Ovary (tissue), 9 donors: Measurements from ENCODE around the gene GDPD4. TPM values are rescaled to one million over a fixed set of nuclear protein-coding genes. Genes with fewer than 3 reads are reported as not detected.

ENCODE experiments used
- DNase-seq, 5 donors: peaks; one replicate each; pipeline ENCODE4 v3.0.0-alpha.2; 2019 to 2020
- H3K27ac ChIP-seq, 2 donors: fragments of 200-600 bp; one replicate each; pipeline versions ENCODE4 v1.5.1 to v1.8.0; 2019 to 2022
- H3K27me3 ChIP-seq: fragments of 200-600 bp; one replicate; pipeline ENCODE4 v1.8.0; 2022
- H3K36me3 ChIP-seq: fragments of 200-600 bp; sonication (generic); one replicate; pipeline ENCODE4 v1.5.1; 2019
- H3K4me1 ChIP-seq: one replicate; pipeline ENCODE4 v1.8.1; 2013; ENCODE audit warnings: mild to moderate bottlenecking, moderate library complexity; ENCODE audit not compliant: insufficient read depth
- H3K4me3 ChIP-seq: fragments of 200-600 bp; sonication (generic); one replicate; pipeline ENCODE4 v1.5.1; 2017
- H3K9me3 ChIP-seq, 2 donors: fragments of 200-600 bp in 1 of 2; sonication (generic) in 1 of 2; one replicate each; pipeline versions ENCODE4 v1.5.1 to v1.8.1; 2013 to 2019; ENCODE audit warnings: mild to moderate bottlenecking in 1 of 2, moderate library complexity in 1 of 2
- EP300 ChIP-seq: sonication (generic); formaldehyde crosslinking; IDR thresholded peaks from one replicate; pipeline ENCODE4 v1.6.1; 2017; ENCODE audit warnings: antibody characterized with exemption
- POLR2A ChIP-seq: fragments of 450-650 bp; IDR thresholded peaks from one replicate; pipeline ENCODE4 v1.6.1; 2017; ENCODE audit warnings: antibody characterized with exemption, mild to moderate bottlenecking, moderate library complexity
- WGBS, 3 donors: extraction: QIAGEN DNeasy Blood & Tissue Kit in 1 of 3; methylation state at CpG; one replicate each; pipeline versions ENCODE4 v1.1.5 to v1.1.7; 2013 to 2017; 5-methylcytosine and 5-hydroxymethylcytosine counted together
- intact Hi-C, 4 donors: fragments of 100-400 bp; cut with DNase I; formaldehyde crosslinking; loops; one replicate each; pipeline versions ENCODE4 v1.11.0 to v1.15.1; 2022 to 2023
- polyA plus RNA-seq, 2 donors: library from polyadenylated mRNA; stranded (reverse); fragments of 200-250 nt in 1 of 2; fragments of 350-450 nt in 1 of 2; fragmentation: Illumina TruSeq in 1 of 2; extraction: RNeasy Lipid Tissue Mini Kit (QIAGEN cat#74804) in 1 of 2; gene quantifications; one replicate each; pipeline ENCODE4 v1.2.3, GENCODE V29; 2013 to 2014
- total RNA-seq, 7 donors: library from RNA; depleted of rRNA in 2 of 7; stranded (reverse); fragments of >200 nt in 2 of 7; fragmentation: NEBNext Ultra II Directional in 3 of 7; extraction: Animal tissue kit (Norgen Biotek cat#: 25700) in 3 of 7; gene quantifications; one replicate each; pipeline versions ENCODE4 v1.1.0 to v1.2.4, GENCODE V29; 2016 to 2023
- TF ChIP-seq, protein P1 (sequence below), 3 donors: fragments of 450-650 bp in 2 of 3; fragments of 200-600 bp in 1 of 3; IDR thresholded peaks; one replicate each; pipeline versions ENCODE4 v1.5.1 to v1.8.0; 2016 to 2022; ENCODE audit warnings: antibody characterized with exemption in 3 of 3, mild to moderate bottlenecking in 1 of 3
- donor health status: DM: no; HTN: no; CAD: no; lungs with moderate emphysema.
- donor health status: DM: no; HTN: no; CAD: no.
- donor health status: Bipolar disorder and iron deficiency.
- donor health status: DM: yes; HTN: yes; CAD: no.
- donor health status: DM: no; HTN: no; CAD: no.
- donor health status: DM: yes; HTN: yes; CAD: no.

The GDPD4 gene
- total and polyA plus RNA-seq, 9 donors, result 0.32 TPM; not detected in 8

DNA sequence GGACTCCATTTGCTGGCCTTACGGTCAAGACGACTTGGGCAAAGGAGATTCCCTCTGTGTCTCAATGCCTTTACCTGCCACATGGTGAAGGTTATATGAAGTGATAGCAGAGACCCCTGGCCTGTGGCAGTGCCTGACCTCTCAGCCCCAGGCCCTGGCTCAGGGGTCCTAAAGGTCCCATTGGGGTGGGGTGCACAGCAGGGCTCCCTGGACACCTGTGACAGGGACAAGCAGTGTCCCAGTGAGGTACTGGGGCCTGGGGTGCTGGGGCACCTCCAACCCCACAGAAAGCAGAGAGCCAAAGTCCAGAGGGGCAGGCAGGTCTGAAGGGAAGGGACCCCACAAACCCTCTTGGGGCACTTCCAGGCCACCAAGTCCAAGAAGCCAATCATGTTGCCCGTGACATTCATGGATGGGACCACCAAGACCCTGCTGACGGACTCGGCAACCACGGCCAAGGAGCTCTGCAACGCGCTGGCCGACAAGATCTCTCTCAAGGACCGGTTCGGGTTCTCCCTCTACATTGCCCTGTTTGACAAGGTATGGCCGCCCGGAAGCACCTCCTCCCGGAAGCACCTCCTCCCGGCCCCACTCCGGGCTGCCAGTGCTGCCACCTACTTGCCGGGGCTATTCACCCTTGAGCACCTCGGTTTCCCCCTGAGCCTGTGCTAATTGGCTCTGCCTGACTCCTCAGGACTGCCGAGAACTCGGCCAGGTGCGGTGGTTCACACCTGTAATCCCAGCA lies 111.0 kb downstream of the GDPD4 start:
- no peaks in the 10 kb centered on the region for H3K9me3 ChIP-seq
- no peaks in the 10 kb centered on the region for H3K4me1 ChIP-seq
- H3K4me3 ChIP-seq, result no peak overlapping the region
- WGBS, 3 donors, result 86 to 96% (median 91%) methylated on average over 21 of the region's 21 CpGs
- intact Hi-C loops, result loop anchor here in 2 of 4 donors (5.0 to 10.0 kb wide), 4 partner anchors 143 to 427 kb away; no protein-coding TSS in a partner anchor
- H3K27me3 ChIP-seq, result no peaks in the 10 kb centered on the region
- TF ChIP-seq EP300 (no peak), POLR2A (no peak)
- TF ChIP-seq, protein P1, sequence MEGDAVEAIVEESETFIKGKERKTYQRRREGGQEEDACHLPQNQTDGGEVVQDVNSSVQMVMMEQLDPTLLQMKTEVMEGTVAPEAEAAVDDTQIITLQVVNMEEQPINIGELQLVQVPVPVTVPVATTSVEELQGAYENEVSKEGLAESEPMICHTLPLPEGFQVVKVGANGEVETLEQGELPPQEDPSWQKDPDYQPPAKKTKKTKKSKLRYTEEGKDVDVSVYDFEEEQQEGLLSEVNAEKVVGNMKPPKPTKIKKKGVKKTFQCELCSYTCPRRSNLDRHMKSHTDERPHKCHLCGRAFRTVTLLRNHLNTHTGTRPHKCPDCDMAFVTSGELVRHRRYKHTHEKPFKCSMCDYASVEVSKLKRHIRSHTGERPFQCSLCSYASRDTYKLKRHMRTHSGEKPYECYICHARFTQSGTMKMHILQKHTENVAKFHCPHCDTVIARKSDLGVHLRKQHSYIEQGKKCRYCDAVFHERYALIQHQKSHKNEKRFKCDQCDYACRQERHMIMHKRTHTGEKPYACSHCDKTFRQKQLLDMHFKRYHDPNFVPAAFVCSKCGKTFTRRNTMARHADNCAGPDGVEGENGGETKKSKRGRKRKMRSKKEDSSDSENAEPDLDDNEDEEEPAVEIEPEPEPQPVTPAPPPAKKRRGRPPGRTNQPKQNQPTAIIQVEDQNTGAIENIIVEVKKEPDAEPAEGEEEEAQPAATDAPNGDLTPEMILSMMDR (IDR thresholded peaks at IDR 0.05), result no peak
- DNase-seq, result no peak
- H3K27ac ChIP-seq, result no peak overlapping the region
- no peaks in the 10 kb centered on the region for H3K36me3 ChIP-seq

DNA sequence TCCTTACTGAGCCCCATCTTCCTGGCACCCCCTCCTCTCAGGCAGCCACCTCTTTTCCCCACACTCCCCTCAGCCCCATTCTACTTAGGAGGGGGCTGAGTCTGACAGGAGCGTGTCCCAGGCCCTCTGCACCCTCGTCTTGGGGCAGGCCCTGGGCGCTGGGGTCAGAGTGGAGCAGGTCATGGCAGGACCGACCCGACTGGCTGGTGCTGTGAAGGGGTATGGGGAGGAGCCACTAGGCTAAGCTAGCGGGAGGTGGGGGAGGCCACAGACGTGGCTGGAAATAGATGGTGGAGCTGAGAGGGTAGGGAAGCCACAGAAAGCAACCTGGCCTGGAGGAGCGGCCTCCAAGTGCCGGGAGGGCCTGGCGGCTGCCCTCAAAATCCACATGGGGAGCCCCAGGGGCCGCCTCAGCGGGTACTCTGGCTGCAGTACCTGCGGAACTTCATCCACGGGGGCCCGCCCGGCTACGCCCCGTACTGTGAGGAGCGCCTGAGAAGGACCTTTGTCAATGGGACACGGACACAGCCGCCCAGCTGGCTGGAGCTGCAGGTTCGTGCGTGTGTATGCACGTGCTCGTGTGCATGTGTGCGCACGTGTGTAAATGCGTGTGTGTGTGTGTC lies 111.8 kb downstream of the GDPD4 start:
- Histone ChIP-seq H3K4me3 (no peak overlapping the region), H3K4me1 (no peaks in the 10 kb centered on the region), H3K9me3 (no peaks in the 10 kb centered on the region), H3K27me3 (no peaks in the 10 kb centered on the region), H3K27ac (no peak overlapping the region), H3K36me3 (no peaks in the 10 kb centered on the region)
- TF ChIP-seq EP300, result no peak
- TF ChIP-seq POLR2A, result no peak
- TF ChIP-seq, protein P1 (IDR thresholded peaks at IDR 0.05), result no peak
- intact Hi-C loops, result loop anchor here in 3 of 4 donors (2.0 to 10.0 kb wide), 8 partner anchors 62 to 428 kb away; partner anchors contain the start of gene MYO7A (in 1 of the 3)
- 91 to 92% (median 92%) methylated on average over 28 of the region's 28 CpGs for whole genome bisulfite sequencing, 3 donors
- no peak for DNase-seq

DNA sequence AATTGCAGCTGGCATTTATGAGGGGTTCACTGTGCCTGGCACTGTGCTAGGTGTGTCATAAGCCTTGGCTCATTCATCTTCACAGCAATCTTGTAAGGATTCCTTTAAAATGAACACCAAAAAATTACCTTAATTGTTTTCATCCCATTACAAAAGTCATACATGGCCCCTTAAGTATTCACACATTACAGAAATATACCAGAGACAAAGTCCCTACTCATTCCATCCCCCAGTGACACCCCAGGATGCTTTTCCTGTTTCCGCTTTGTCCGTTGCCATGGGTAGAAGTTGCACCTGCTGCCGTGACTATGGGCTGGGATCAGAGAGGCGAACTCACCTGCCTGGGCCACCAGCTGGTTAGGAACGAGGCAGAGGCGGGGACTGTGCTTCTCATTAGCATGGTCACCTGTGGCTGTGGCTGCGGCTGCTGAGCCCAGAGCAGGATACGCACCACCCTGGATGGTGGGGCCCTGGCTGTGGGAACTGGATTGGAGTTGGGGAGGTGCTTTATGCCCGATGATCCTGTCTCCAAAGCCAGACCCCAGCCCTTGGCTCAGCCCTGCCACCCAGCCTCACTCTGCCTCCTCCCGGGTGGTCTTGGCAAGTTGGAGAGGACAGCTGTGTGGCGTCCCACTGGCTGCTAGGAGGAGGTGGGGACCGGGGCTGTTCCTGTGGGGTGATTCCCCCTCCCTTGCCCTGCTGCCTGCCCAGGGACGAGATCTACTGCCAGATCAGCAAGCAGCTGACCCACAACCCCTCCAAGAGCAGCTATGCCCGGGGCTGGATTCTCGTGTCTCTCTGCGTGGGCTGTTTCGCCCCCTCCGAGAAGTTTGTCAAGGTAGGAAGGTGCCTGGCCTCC lies 112.6 kb downstream of the GDPD4 start:
- H3K4me3 ChIP-seq, result no peak overlapping the region
- H3K27me3 ChIP-seq, result no peaks in the 10 kb centered on the region
- no peaks in the 10 kb centered on the region for H3K36me3 ChIP-seq
- H3K4me1 ChIP-seq, result no peaks in the 10 kb centered on the region
- H3K9me3 ChIP-seq, result no peaks in the 10 kb centered on the region
- TF ChIP-seq EP300 (no peak), POLR2A (no peak)
- intact Hi-C loops, result loop anchor here in 3 of 4 donors (1.0 to 10.0 kb wide), 5 partner anchors 62 to 366 kb away; partner anchors contain the start of gene MYO7A (in 1 of the 3)
- no peak overlapping the region for H3K27ac ChIP-seq
- no peak for DNase-seq
- WGBS, 3 donors, result 67 to 80% (median 75%) methylated on average over 16 to 18 of the region's 18 CpGs

DNA sequence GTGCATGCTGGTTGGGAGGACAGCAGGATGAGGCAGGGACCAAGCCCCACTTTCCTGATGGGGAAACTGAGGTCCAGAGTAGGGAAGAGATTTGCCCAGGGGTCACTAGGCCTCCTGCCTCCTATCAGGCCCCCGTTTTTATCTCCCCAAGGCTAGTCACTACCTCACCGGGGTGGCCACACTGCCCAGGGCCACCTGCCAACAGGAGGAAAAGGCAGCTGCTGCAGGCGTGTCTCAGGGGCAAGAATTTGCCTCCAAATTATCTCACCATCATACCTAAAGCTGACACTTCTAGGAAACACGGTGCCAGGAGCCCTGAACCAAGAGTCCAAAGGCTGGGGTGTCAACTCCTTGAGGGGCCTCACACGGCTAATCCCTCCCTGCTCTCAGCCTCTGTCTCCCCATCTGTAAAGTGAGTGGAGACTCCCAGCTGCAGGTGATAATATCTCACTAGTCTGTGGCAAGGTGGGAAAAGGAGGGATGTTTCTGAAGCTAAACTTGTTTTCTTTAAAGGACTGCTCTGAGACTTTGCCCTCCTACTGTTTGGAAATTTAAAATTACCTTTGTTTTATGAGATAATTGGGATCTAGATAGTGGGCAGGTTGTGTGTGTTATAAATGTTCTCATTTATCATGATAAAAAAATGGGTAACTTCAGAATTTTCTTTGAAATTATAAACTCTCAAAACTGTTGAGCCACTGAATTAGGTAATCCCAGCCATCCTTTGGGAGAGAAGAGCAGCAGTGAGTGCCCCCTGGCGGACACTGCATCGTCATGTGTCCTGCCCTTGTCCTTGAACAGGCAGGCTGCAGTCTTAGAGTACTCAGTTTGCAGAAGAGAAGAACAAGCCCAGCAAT lies 113.5 kb downstream of the GDPD4 start:
- TF ChIP-seq, protein P1 (IDR thresholded peaks at IDR 0.05), result peak; percentile 72 to 89 (median 80)
- TF ChIP-seq EP300 (no peak), POLR2A (no peak)
- H3K4me3 ChIP-seq, result no peak overlapping the region
- 58 to 60% (median 59%) methylated on average over 7 of the region's 7 CpGs for WGBS, 3 donors
- DNase-seq, result peak; percentile 82 to 92 (median 89)
- intact Hi-C loops, result loop anchor here (1.0 to 10.0 kb wide), 6 partner anchors 57 to 367 kb away; partner anchors contain the start of gene MYO7A (in 1 of the 4)
- no peaks in the 10 kb centered on the region for H3K36me3 ChIP-seq
- H3K4me1 ChIP-seq, result no peaks in the 10 kb centered on the region
- no peak overlapping the region for H3K27ac ChIP-seq
- no peaks in the 10 kb centered on the region for H3K9me3 ChIP-seq
- H3K27me3 ChIP-seq, result no peaks in the 10 kb centered on the region
